IMR-90 (cell line): ENCODE data around the gene AP2A1. TPM values are rescaled to one million over a fixed set of nuclear protein-coding genes. Genes with fewer than 3 reads are reported as not detected.

Experiments used
- ATAC-seq: fragments of 200-7000 bp; cut with Tn5 transposase; 2 replicates; pipeline ENCODE4 v1.9.1; 2020; ENCODE audit warnings: low read depth, mild to moderate bottlenecking, moderate library complexity
- BruUV-seq: library from RNA; stranded (reverse); fragments of 400-500 nt; replicated peaks from 2 replicates; lab custom pipeline; 2021; lab: Mats Ljungman, UMichigan
- CTCF ChIA-PET: fragments of 300-600 bp; formaldehyde crosslinking; extraction: SDS; loops from one replicate; lab custom pipeline; 2021; ENCODE audit warnings: antibody characterized with exemption; lab: Yijun Ruan, JAX
- POLR2A ChIA-PET: fragments of 300-600 bp; sonication (Branson Sonifier 250); formaldehyde crosslinking; loops from one replicate; lab custom pipeline; 2022; ENCODE audit warnings: antibody characterized with exemption; ENCODE audit not compliant: unreplicated experiment; lab: Charles Lee
- DNase-seq: peaks from one replicate; pipeline ENCODE4 v3.0.0; 2013
- H2AFZ ChIP-seq: replicated peaks from 2 replicates; pipeline ENCODE3; 2013; ENCODE audit warnings: low read length, mild to moderate bottlenecking; ENCODE audit not compliant: poor library complexity
- H2AK5ac ChIP-seq: 2 replicates; pipeline ENCODE4 v1.6.1; 2013; ENCODE audit warnings: low read depth, low read length, inconsistent platforms
- H2AK9ac ChIP-seq: replicated peaks from 2 replicates; pipeline ENCODE3; 2013; ENCODE audit warnings: mild to moderate bottlenecking, low read depth, low read length, moderate library complexity; ENCODE audit not compliant: poor library complexity
- H2BK120ac ChIP-seq: 2 replicates; pipeline ENCODE4 v1.6.1; 2013; ENCODE audit warnings: low read depth, low read length, inconsistent platforms
- H2BK15ac ChIP-seq: 3 replicates; pipeline ENCODE4 v1.6.1; 2013; ENCODE audit warnings: low read depth, low read length, inconsistent platforms
- H2BK20ac ChIP-seq: 2 replicates; pipeline ENCODE4 v1.6.1; 2013; ENCODE audit warnings: low read depth, mild to moderate bottlenecking, inconsistent platforms, low read length, moderate library complexity
- H2BK5ac ChIP-seq: 2 replicates; pipeline ENCODE4 v1.6.1; 2013; ENCODE audit warnings: mild to moderate bottlenecking, low read depth, low read length, inconsistent platforms; ENCODE audit not compliant: poor library complexity, severe bottlenecking
- H3K14ac ChIP-seq: replicated peaks from 2 replicates; pipeline ENCODE4 v1.6.1; 2013; ENCODE audit warnings: low read depth, low read length, inconsistent platforms
- H3K18ac ChIP-seq: 2 replicates; pipeline ENCODE4 v1.6.1; 2013; ENCODE audit warnings: low read depth, low read length, control low read depth
- H3K23ac ChIP-seq: 2 replicates; pipeline ENCODE4 v1.6.1; 2013; ENCODE audit warnings: low read depth, low read length, inconsistent platforms
- H3K27ac ChIP-seq: 2 replicates; pipeline ENCODE4 v1.5.1; 2013; ENCODE audit warnings: mild to moderate bottlenecking, control low read depth, low read length; ENCODE audit not compliant: insufficient read depth
- H3K27me3 ChIP-seq: 2 replicates; pipeline ENCODE4 v1.6.1; 2013; ENCODE audit warnings: low read length; ENCODE audit not compliant: control insufficient read depth, insufficient read depth
- H3K36me3 ChIP-seq: 2 replicates; pipeline ENCODE4 v1.6.1; 2013; ENCODE audit warnings: low read length, mixed read lengths; ENCODE audit not compliant: control insufficient read depth, insufficient read depth
- H3K4ac ChIP-seq: 2 replicates; pipeline ENCODE4 v1.6.1; 2013; ENCODE audit warnings: low read depth, low read length, inconsistent platforms
- H3K4me1 ChIP-seq: 2 replicates; pipeline ENCODE4 v1.6.1; 2013; ENCODE audit warnings: low read length, mixed read lengths; ENCODE audit not compliant: control insufficient read depth, insufficient read depth
- H3K4me2 ChIP-seq: 2 replicates; pipeline ENCODE4 v1.6.1; 2013; ENCODE audit warnings: low read depth, mild to moderate bottlenecking, control low read depth, low read length, moderate library complexity
- H3K4me3 ChIP-seq: 2 replicates; pipeline ENCODE4 v1.5.1; 2013; ENCODE audit warnings: low read depth, mild to moderate bottlenecking, control low read depth, low read length, moderate library complexity; ENCODE audit not compliant: insufficient read depth
- H3K56ac ChIP-seq: 2 replicates; pipeline ENCODE4 v1.6.1; 2013; ENCODE audit warnings: low read length, inconsistent platforms; ENCODE audit not compliant: insufficient read depth; ENCODE audit errors: extremely low read depth
- H3K79me1 ChIP-seq, 2 experiments: 2 replicates each; pipeline ENCODE4 v1.6.1; 2013; ENCODE audit warnings: low read length in 2 of 2, inconsistent platforms in 1 of 2, low read depth in 1 of 2
- H3K9ac ChIP-seq: 2 replicates; pipeline ENCODE4 v1.6.1; 2013; ENCODE audit warnings: low read depth, low read length, control low read depth
- H3K9me1 ChIP-seq: 2 replicates; pipeline ENCODE4 v1.6.1; 2013; ENCODE audit warnings: low read length, inconsistent platforms; ENCODE audit not compliant: insufficient read depth
- H3K9me3 ChIP-seq: 2 replicates; pipeline ENCODE4 v1.6.1; 2013; ENCODE audit warnings: low read length; ENCODE audit not compliant: control insufficient read depth, insufficient read depth
- H4K20me1 ChIP-seq: 2 replicates; pipeline ENCODE4 v1.6.1; 2013; ENCODE audit warnings: low read length, inconsistent platforms; ENCODE audit not compliant: insufficient read depth
- H4K5ac ChIP-seq: 2 replicates; pipeline ENCODE4 v1.6.1; 2013; ENCODE audit warnings: mild to moderate bottlenecking, low read depth, low read length, control low read depth
- H4K8ac ChIP-seq, 2 experiments: 2 replicates each; pipeline ENCODE4 v1.6.1; 2013; ENCODE audit warnings: low read depth in 2 of 2, low read length in 2 of 2, control low read depth in 1 of 2, inconsistent platforms in 1 of 2
- H4K91ac ChIP-seq: 2 replicates; pipeline ENCODE4 v1.6.1; 2013; ENCODE audit warnings: low read depth, low read length, inconsistent platforms; ENCODE audit not compliant: insufficient read depth
- BHLHE40 ChIP-seq: fragments of 150-350 bp; IDR thresholded peaks from 2 replicates; pipeline ENCODE4 v1.6.1; 2016; ENCODE audit warnings: mild to moderate bottlenecking, low read depth, low read length
- CEBPB ChIP-seq: IDR thresholded peaks from 2 replicates; pipeline ENCODE4 v1.6.1; 2012; ENCODE audit warnings: low read depth, low read length, improper control_type of control experiment
- NFE2L2 ChIP-seq: fragments of 150-350 bp; IDR thresholded peaks from 2 replicates; pipeline ENCODE4 v1.6.1; 2016; ENCODE audit warnings: low read depth, mild to moderate bottlenecking, low read length
- RCOR1 ChIP-seq: IDR thresholded peaks from 2 replicates; pipeline ENCODE4 v1.6.1; 2012; ENCODE audit warnings: mild to moderate bottlenecking, low read length, improper control_type of control experiment; ENCODE audit not compliant: insufficient replicate concordance
- SMC3 ChIP-seq: fragments of 150-350 bp; IDR thresholded peaks from 2 replicates; pipeline ENCODE4 v1.6.1; 2016; ENCODE audit warnings: low read depth, mild to moderate bottlenecking, antibody characterized with exemption, low read length, moderate library complexity
- USF2 ChIP-seq: fragments of 150-350 bp; IDR thresholded peaks from 2 replicates; pipeline ENCODE4 v1.6.1; 2017; ENCODE audit warnings: mild to moderate bottlenecking, antibody characterized with exemption, low read length, low read depth
- WGBS, 2 experiments: methylation state at CpG; one replicate each; pipeline versions ENCODE4 v1.1.5 to v1.1.7; 2013; ENCODE audit warnings: missing lambda C conversion rate in 2 of 2; ENCODE audit not compliant: insufficient read length in 1 of 2; ENCODE audit errors: extremely low coverage in 2 of 2; 5-methylcytosine and 5-hydroxymethylcytosine counted together
- dilution Hi-C: fragments of 300-500 bp; cut with HindIII; formaldehyde crosslinking; loops from one replicate; pipeline ENCODE4 v1.14.3; 2018; ENCODE audit warnings: low sequenced_read_pairs; ENCODE audit not compliant: unreplicated experiment
- in situ Hi-C: fragments of 300-500 bp; cut with MboI; formaldehyde crosslinking; loops from 3 replicates; pipeline ENCODE4 v1.14.3; 2019; ENCODE audit warnings: low sequenced_read_pairs, inconsistent platforms, mixed read lengths
- intact Hi-C: fragments of 100-400 bp; cut with micrococcal nuclease; formaldehyde crosslinking; loops from 2 replicates; pipeline ENCODE4 v1.10.0; 2022
- polyA plus RNA-seq, 3 experiments: library from polyadenylated mRNA; depleted of rRNA; stranded (reverse); fragments of >200 nt; gene quantifications; 2 replicates each; pipeline ENCODE4 v1.2.3, GENCODE V29; 2012; ENCODE audit warnings: low replicate concordance in 1 of 3
- total RNA-seq: library from RNA; depleted of rRNA; stranded (reverse); fragments of >200 nt; gene quantifications from 2 replicates; pipeline ENCODE4 v1.2.3, GENCODE V29; 2012
- TF ChIP-seq, protein P1 (sequence below): conservative IDR thresholded peaks from 2 replicates; pipeline ENCODE4 v1.5.1; 2012; ENCODE audit warnings: mild to moderate bottlenecking, low read depth, low read length, improper control_type of control experiment

Gene AP2A1
- total and polyA plus RNA-seq, 2 of the 4 experiments (the other 2 are of a cell fraction), result 40.7 to 122 TPM

- dilution Hi-C loops (no loop called here), in situ Hi-C loops (loop anchor here (10.0 kb wide), 1 partner anchor 171 kb away; the partner anchor contains the start of gene ADM5), intact Hi-C loops (no loop called here)
- H2AFZ ChIP-seq, result no peak overlapping the region
- H2BK20ac ChIP-seq, result no peak overlapping the region
- H3K27me3 ChIP-seq, result no peaks in the 10 kb centered on the region
- peaks cover 78% of the 10 kb centered on the region for H4K20me1 ChIP-seq
- H3K27ac ChIP-seq, result no peak overlapping the region
- H3K9me1 ChIP-seq, result peaks cover 15% of the 10 kb centered on the region
- H4K8ac ChIP-seq, result no peak overlapping the region
- H3K23ac ChIP-seq, result no peak overlapping the region
- BruUV-seq, result no TSS peak
- 93% methylated on average over 3 of the region's 21 CpGs; no CpG with 5 or more reads in 1 of the 2 experiments for WGBS, 2 experiments
- peaks cover 65% of the 10 kb centered on the region for H3K36me3 ChIP-seq
- H4K91ac ChIP-seq, result no peak overlapping the region
- H3K4ac ChIP-seq, result no peak overlapping the region
- H2AK5ac ChIP-seq, result no peak overlapping the region
- peaks cover 20% of the 10 kb centered on the region for H3K4me1 ChIP-seq
- no peak overlapping the region for H2BK5ac ChIP-seq
- TF ChIP-seq CEBPB (no peak), RCOR1 (no peak), SMC3 (no peak), USF2 (no peak), NFE2L2 (no peak), BHLHE40 (no peak)
- TF ChIP-seq, protein P1, sequence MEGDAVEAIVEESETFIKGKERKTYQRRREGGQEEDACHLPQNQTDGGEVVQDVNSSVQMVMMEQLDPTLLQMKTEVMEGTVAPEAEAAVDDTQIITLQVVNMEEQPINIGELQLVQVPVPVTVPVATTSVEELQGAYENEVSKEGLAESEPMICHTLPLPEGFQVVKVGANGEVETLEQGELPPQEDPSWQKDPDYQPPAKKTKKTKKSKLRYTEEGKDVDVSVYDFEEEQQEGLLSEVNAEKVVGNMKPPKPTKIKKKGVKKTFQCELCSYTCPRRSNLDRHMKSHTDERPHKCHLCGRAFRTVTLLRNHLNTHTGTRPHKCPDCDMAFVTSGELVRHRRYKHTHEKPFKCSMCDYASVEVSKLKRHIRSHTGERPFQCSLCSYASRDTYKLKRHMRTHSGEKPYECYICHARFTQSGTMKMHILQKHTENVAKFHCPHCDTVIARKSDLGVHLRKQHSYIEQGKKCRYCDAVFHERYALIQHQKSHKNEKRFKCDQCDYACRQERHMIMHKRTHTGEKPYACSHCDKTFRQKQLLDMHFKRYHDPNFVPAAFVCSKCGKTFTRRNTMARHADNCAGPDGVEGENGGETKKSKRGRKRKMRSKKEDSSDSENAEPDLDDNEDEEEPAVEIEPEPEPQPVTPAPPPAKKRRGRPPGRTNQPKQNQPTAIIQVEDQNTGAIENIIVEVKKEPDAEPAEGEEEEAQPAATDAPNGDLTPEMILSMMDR, result no peak
- no peak overlapping the region for H3K18ac ChIP-seq
- no peak overlapping the region for H3K14ac ChIP-seq
- ATAC-seq, result no peak
- no peak overlapping the region; the same call in 1 of the 2 replicates for H4K5ac ChIP-seq
- POLR2A ChIA-PET, result interaction anchor here (0.5 kb wide), 1 partner anchor 12 kb away, joined by 7 read pairs; the partner anchor contains the start of gene PNKP
- no peak overlapping the region for H2BK15ac ChIP-seq
- no peak for DNase-seq
- H2AK9ac ChIP-seq, result peak overlapping the region; percentile 70
- H3K56ac ChIP-seq, result no peak overlapping the region
- H3K9me3 ChIP-seq, result no peaks in the 10 kb centered on the region
- H2BK120ac ChIP-seq, result no peak overlapping the region
- H3K4me2 ChIP-seq, result no peak overlapping the region
- peaks cover 4 to 78% of the 10 kb centered on the region in 2 experiments for H3K79me1 ChIP-seq
- no peak overlapping the region for H3K9ac ChIP-seq
- H3K4me3 ChIP-seq, result no peak overlapping the region
- CTCF ChIA-PET, result no interaction called here
Observed at GRCh38 chr19:49855676-49856573, 89.1 kb downstream of the AP2A1 start.
